Anterior cingulate cortex (tissue), 58 donors: Measurements from ENCODE around the gene ZNF853.
"Not testable (repeated sequence)": the region's sequence is repeated elsewhere in the genome, so short reads cannot be mapped to it uniquely, and the experiment has no call there.

Experiments used
- DNase-seq, 58 donors: peaks; one replicate each; lab custom pipeline; 2025; lab: John Stamatoyannopoulos, UW

Gene ZNF853

GRCh38 chr7:6634021-6634420, 18.6 kb downstream of the ZNF853 start:
- no peak for DNase-seq

- DNase-seq = not testable (repeated sequence)
Observed at GRCh38 chr7:6634971-6635370, 19.6 kb downstream of the ZNF853 start.

- peak in 51 of 58 donors; percentile 8 to 74 (median 43) for DNase-seq
Observed at GRCh38 chr7:6636741-6637543, 21.5 kb downstream of the ZNF853 start, which contains the start of gene ZNF316. TSS of gene ZNF316 (plus strand) at chr7:6637318. CDS start at chr7:6642410, 5,092 bp downstream.

- DNase-seq = peak in 3 of 58 donors; percentile 8 to 42 (median 8)
Observed at GRCh38 chr7:6637544-6638229, 22.3 kb downstream of the ZNF853 start.

GRCh38 chr7:6639032-6639431, 23.6 kb downstream of the ZNF853 start:
- DNase-seq = no peak

- DNase-seq = no peak
Observed at GRCh38 chr7:6639627-6640026, 24.2 kb downstream of the ZNF853 start.

GRCh38 chr7:6640246-6640721, 24.9 kb downstream of the ZNF853 start:
- peak in 1 of 58 donors; percentile 14 for DNase-seq

- DNase-seq = no peak
Observed at GRCh38 chr7:6641305-6642035, 26.1 kb downstream of the ZNF853 start.

GRCh38 chr7:6642239-6642839, 26.9 kb downstream of the ZNF853 start:
- DNase-seq = no peak

- DNase-seq = no peak
Observed at GRCh38 chr7:6642861-6643640, 27.6 kb downstream of the ZNF853 start.

- no peak for DNase-seq
Observed at GRCh38 chr7:6643915-6644625, 28.7 kb downstream of the ZNF853 start.

- no peak for DNase-seq
Observed at GRCh38 chr7:6644728-6645127, 29.3 kb downstream of the ZNF853 start.

GRCh38 chr7:6646465-6646864, 31.1 kb downstream of the ZNF853 start:
- DNase-seq = no peak

- DNase-seq = no peak
Observed at GRCh38 chr7:6647080-6647479, 31.7 kb downstream of the ZNF853 start.

GRCh38 chr7:6647541-6647940, 32.1 kb downstream of the ZNF853 start:
- DNase-seq = no peak

- DNase-seq = no peak
Observed at GRCh38 chr7:6648066-6648814, 32.8 kb downstream of the ZNF853 start.

- DNase-seq = no peak
Observed at GRCh38 chr7:6648815-6649104, 33.4 kb downstream of the ZNF853 start.

GRCh38 chr7:6649241-6649961, 34.0 kb downstream of the ZNF853 start:
- DNase-seq = no peak
